A549 (cell line): Measurements from ENCODE around the gene MTX3. TPM values are rescaled to one million over a fixed set of nuclear protein-coding genes. Genes with fewer than 3 reads are reported as not detected.

ENCODE experiments used
- ATAC-seq, 2 experiments: fragments of 200-7000 bp in 1 of 2; fragments of >200 bp in 1 of 2; cut with Nextera tagmentation in 1 of 2; cut with Tn5 transposase in 1 of 2; 3 replicates each; pipeline versions ENCODE4 v1.8.0 to v1.9.1; 2018 to 2020; ENCODE audit warnings: mild to moderate bottlenecking in 1 of 2, moderate library complexity in 1 of 2
- CTCF ChIA-PET: fragments of 300-600 bp; sonication (Branson Sonifier 250); formaldehyde crosslinking; extraction: SDS; loops from one replicate; lab custom pipeline; 2021; ENCODE audit warnings: antibody characterized with exemption, inconsistent platforms; lab: Yijun Ruan, JAX
- POLR2A ChIA-PET: fragments of 350-600 bp; formaldehyde crosslinking; extraction: SDS; loops from one replicate; lab custom pipeline; 2021; ENCODE audit warnings: antibody characterized with exemption, inconsistent platforms; lab: Yijun Ruan, JAX
- DNase-seq, 2 experiments: peaks; one replicate each; pipeline versions ENCODE4 v3.0.0 to v3.0.0-alpha.2; 2011 to 2016; ENCODE audit warnings: low read depth in 1 of 2, low spot score in 1 of 2
- FAIRE-seq: peaks from 2 replicates; lab custom pipeline; 2011; peaks lifted over from hg19 to GRCh38; lab: Jason Lieb, UNC
- H3K27ac ChIP-seq, 2 experiments: fragments of >200 bp; sonication (Bioruptor Twin); formaldehyde crosslinking; 3 replicates each; pipeline ENCODE4 v1.5.1; 2016 to 2017
- H3K4me1 ChIP-seq: fragments of >200 bp; sonication (Bioruptor Twin); formaldehyde crosslinking; 3 replicates; pipeline ENCODE4 v1.6.1; 2016
- H3K4me2 ChIP-seq: fragments of >200 bp; sonication (Bioruptor Twin); formaldehyde crosslinking; 3 replicates; pipeline ENCODE4 v1.6.1; 2016
- H3K4me3 ChIP-seq: fragments of >200 bp; sonication (Bioruptor Twin); formaldehyde crosslinking; 3 replicates; pipeline ENCODE4 v1.5.1; 2016
- H3K9me3 ChIP-seq: fragments of >200 bp; sonication (Bioruptor Twin); formaldehyde crosslinking; 3 replicates; pipeline ENCODE4 v1.6.1; 2016
- BHLHE40 ChIP-seq: IDR thresholded peaks from 2 replicates; pipeline ENCODE4 v1.6.1; 2012; ENCODE audit warnings: low read depth, low read length, inconsistent platforms
- CEBPB ChIP-seq, 2 experiments: fragments of >200 bp in 1 of 2; sonication (Bioruptor Twin) in 1 of 2; formaldehyde crosslinking in 1 of 2; IDR thresholded peaks; 2 replicates each; pipeline ENCODE4 v1.6.1; 2012 to 2016
- CHD2 ChIP-seq: fragments of 150-350 bp; IDR thresholded peaks from 2 replicates; pipeline ENCODE4 v1.6.1; 2014; ENCODE audit warnings: low read length; ENCODE audit not compliant: partially characterized antibody
- CHD4 ChIP-seq: fragments of 200-600 bp; sonication (generic); IDR thresholded peaks from 2 replicates; pipeline ENCODE4 v1.6.1; 2016; ENCODE audit warnings: antibody characterized with exemption, mild to moderate bottlenecking, borderline replicate concordance
- EHF ChIP-seq: fragments of 250-450 bp; sonication (Bioruptor Pico); IDR thresholded peaks from 2 replicates; pipeline ENCODE4 v1.5.0; 2020; ENCODE audit warnings: mild to moderate bottlenecking
- EHMT2 ChIP-seq: fragments of 200-600 bp; sonication (generic); IDR thresholded peaks from 2 replicates; pipeline ENCODE4 v1.6.1; 2016; ENCODE audit warnings: antibody characterized with exemption, low read depth, mild to moderate bottlenecking, moderate library complexity
- EP300 ChIP-seq, 2 experiments: fragments of >200 bp; sonication (Bioruptor Twin); formaldehyde crosslinking; IDR thresholded peaks; 2 replicates in 1 of 2; 3 replicates in 1 of 2; pipeline ENCODE4 v1.6.1; 2016 to 2017
- ESRRA ChIP-seq: fragments of 150-350 bp; IDR thresholded peaks from 2 replicates; pipeline ENCODE4 v1.6.1; 2014; ENCODE audit warnings: mild to moderate bottlenecking, low read length, borderline replicate concordance
- FOSB ChIP-seq: fragments of 250-450 bp; sonication (Bioruptor Pico); IDR thresholded peaks from 2 replicates; pipeline ENCODE4 v1.5.0; 2020; ENCODE audit warnings: mild to moderate bottlenecking, moderate library complexity
- FOSL2 ChIP-seq, 2 experiments: fragments of 450-650 bp in 1 of 2; fragments of >200 bp in 1 of 2; sonication (Bioruptor Twin) in 1 of 2; formaldehyde crosslinking; IDR thresholded peaks; 2 replicates each; pipeline versions ENCODE4 v1.5.0 to v1.6.1; 2016 to 2020; ENCODE audit warnings: mild to moderate bottlenecking in 1 of 2, moderate library complexity in 1 of 2
- HDAC2 ChIP-seq: fragments of 200-600 bp; sonication (generic); IDR thresholded peaks from 2 replicates; pipeline ENCODE4 v1.6.1; 2016
- HEYL ChIP-seq: fragments of 250-450 bp; sonication (Bioruptor Pico); IDR thresholded peaks from 2 replicates; pipeline ENCODE4 v1.8.0; 2021; ENCODE audit warnings: mild to moderate bottlenecking, moderate library complexity
- JUNB ChIP-seq: fragments of >200 bp; sonication (Bioruptor Twin); formaldehyde crosslinking; IDR thresholded peaks from 2 replicates; pipeline ENCODE4 v1.6.1; 2016
- MAZ ChIP-seq: fragments of 150-350 bp; IDR thresholded peaks from 2 replicates; pipeline ENCODE4 v1.6.1; 2014; ENCODE audit warnings: antibody characterized with exemption, low read depth, low read length, borderline replicate concordance
- MYC ChIP-seq: IDR thresholded peaks from 2 replicates; pipeline ENCODE4 v1.6.1; 2012; ENCODE audit warnings: mild to moderate bottlenecking, inconsistent platforms, low read length, improper control_type of control experiment, borderline replicate concordance
- NFE2L2 ChIP-seq: fragments of 150-350 bp; conservative IDR thresholded peaks from 2 replicates; pipeline ENCODE4 v1.6.1; 2014; ENCODE audit warnings: low read length
- NPAS2 ChIP-seq: fragments of 250-450 bp; sonication (Bioruptor Pico); IDR thresholded peaks from 2 replicates; pipeline ENCODE4 v1.8.0; 2022; ENCODE audit warnings: mild to moderate bottlenecking, moderate library complexity, borderline replicate concordance
- REST ChIP-seq: fragments of 200-600 bp; sonication (generic); IDR thresholded peaks from 2 replicates; pipeline ENCODE4 v1.6.1; 2016; ENCODE audit warnings: antibody characterized with exemption, mild to moderate bottlenecking, moderate library complexity
- SMC3 ChIP-seq: fragments of >200 bp; sonication (Bioruptor Twin); formaldehyde crosslinking; IDR thresholded peaks from 3 replicates; pipeline ENCODE4 v1.6.1; 2018; ENCODE audit warnings: inconsistent platforms
- WGBS: methylation state at CpG from one replicate; pipeline ENCODE4 v1.1.6; 2017; ENCODE audit errors: missing lambda C conversion rate; 5-methylcytosine and 5-hydroxymethylcytosine counted together
- polyA plus RNA-seq, 4 experiments: library from polyadenylated mRNA; depleted of rRNA in 3 of 4; stranded (reverse); fragments of >200 nt; fragmentation: RNase III in 1 of 4; extraction: RNeasy Plus Mini Kit Qiagen cat#74134 plus additional on column Dnase treatment in 1 of 4; gene quantifications; 2 replicates in 3 of 4; 3 replicates in 1 of 4; pipeline ENCODE4 v1.2.3, GENCODE V29; 2011 to 2017

MTX3 gene
- polyA plus RNA-seq, 2 of the 4 experiments (the other 2 are of a cell fraction) = 7.4 to 19.1 TPM

GRCh38 chr5:79932510-79933504 is 58.3 kb downstream of the MTX3 start (continued):
- TF ChIP-seq REST (no peak), MYC (no peak), NFE2L2 (no peak), HEYL (CRISPR knock-in tag) (no peak), CHD2 (no peak), EHF (no peak)

- Histone ChIP-seq H3K4me1 (no peaks in the 10 kb centered on the region), H3K9me3 (0 out of 3 replicates have a peak, but pooled peaks cover 3% of the 10 kb centered on the region), H3K4me2 (no peak overlapping the region), H3K4me3 (no peak overlapping the region), H3K27ac (no peak overlapping the region)
- DNase-seq = no peak
- WGBS = 45% methylated on average over 4 of the region's 4 CpGs
- CTCF ChIA-PET = interaction anchor here (0.7 kb wide), 1 partner anchor 799 kb away, joined by 3 read pairs; no protein-coding TSS in a partner anchor
- no peak for FAIRE-seq
- POLR2A ChIA-PET = no interaction called here
- TF ChIP-seq EHMT2 (no peak), CHD4 (no peak), ESRRA (no peak), NPAS2 (CRISPR knock-in tag) (no peak)
- ATAC-seq = no peak
Observed at GRCh38 chr5:79931866-79932265, 59.2 kb downstream of the MTX3 start.

- no peak for ATAC-seq
- no peak for DNase-seq
- TF ChIP-seq CEBPB (IDR thresholded peaks at IDR 0.05) = peak; percentile 23 to 26; a peak in 2 of 4 replicates
- TF ChIP-seq FOSB (CRISPR knock-in tag) = no peak
- TF ChIP-seq, all 56 proteins: peak for 1
- H3K4me3 ChIP-seq = no peak overlapping the region
- POLR2A ChIA-PET = no interaction called here
- H3K4me1 ChIP-seq = no peaks in the 10 kb centered on the region
- H3K9me3 ChIP-seq = 0 out of 3 replicates have a peak, but pooled peaks cover 3% of the 10 kb centered on the region
- H3K4me2 ChIP-seq = no peak overlapping the region
- WGBS = 69% methylated on average over 2 of the region's 2 CpGs
- no peak for FAIRE-seq
- no peak overlapping the region for H3K27ac ChIP-seq
- CTCF ChIA-PET = interaction anchor here (0.5 to 1.2 kb wide), 2 partner anchors 8 to 67 kb away, joined by 3 read pairs; no protein-coding TSS in a partner anchor
Observed at GRCh38 chr5:79931409-79931808, 59.7 kb downstream of the MTX3 start.

- H3K4me3 ChIP-seq = no peak overlapping the region
- POLR2A ChIA-PET = no interaction called here
- no peaks in the 10 kb centered on the region for H3K4me1 ChIP-seq
- no peak for ATAC-seq
- WGBS = 18% methylated on average over 5 of the region's 5 CpGs
- 0 out of 3 replicates have a peak, but pooled peaks cover 2% of the 10 kb centered on the region for H3K9me3 ChIP-seq
- FAIRE-seq = no peak
- TF ChIP-seq SMC3 (no peak), FOSL2 (IDR thresholded peaks at IDR 0.05) (no peak), FOSL2 (CRISPR knock-in tag; IDR thresholded peaks at IDR 0.05) (no peak), CHD2 (no peak), HDAC2 (no peak), EHMT2 (no peak), CEBPB (IDR thresholded peaks at IDR 0.05) (no peak), EP300 (IDR thresholded peaks at IDR 0.05) (no peak), BHLHE40 (no peak), JUNB (no peak), MAZ (no peak)
- no peak overlapping the region for H3K27ac ChIP-seq
- no peak overlapping the region for H3K4me2 ChIP-seq
- CTCF ChIA-PET = interaction anchor here (1.2 kb wide), 1 partner anchor 17 kb away, joined by 3 read pairs; no protein-coding TSS in a partner anchor
- DNase-seq = no peak
Observed at GRCh38 chr5:79929095-79929494, 62.0 kb downstream of the MTX3 start.
